Measurements from ENCODE around the gene NBAS.

The NBAS gene

GRCh38 chr2:15456352-15456751, 104.8 kb downstream of the NBAS start:
- H3K9me3 ChIP-seq (ENCODE audit: severe bottlenecking): no peaks in the 10 kb centered on the region
- TF ChIP-seq CTCF (IDR thresholded peaks at IDR 0.05; ENCODE audit: poor library complexity, severe bottlenecking): no peak
- ATAC-seq (ENCODE audit: low read depth): no peak
- no peak for DNase-seq (ENCODE audit: low spot score)
- H3K27ac ChIP-seq (ENCODE audit: poor library complexity, severe bottlenecking): no peak overlapping the region
- H3K4me1 ChIP-seq (ENCODE audit: insufficient read depth, poor library complexity, severe bottlenecking): peaks cover 3% of the 10 kb centered on the region
- peaks cover 18% of the 10 kb centered on the region for H3K36me3 ChIP-seq (ENCODE audit: low read depth)
- H3K27me3 ChIP-seq (ENCODE audit: insufficient read depth, poor library complexity, severe bottlenecking): no peaks in the 10 kb centered on the region
- H3K4me3 ChIP-seq (ENCODE audit: severe bottlenecking): no peak overlapping the region

GRCh38 chr2:15450808-15451207, 110.3 kb downstream of the NBAS start:
- Histone ChIP-seq H3K4me3 (ENCODE audit: severe bottlenecking) (no peak overlapping the region), H3K4me1 (ENCODE audit: insufficient read depth, poor library complexity, severe bottlenecking) (peaks cover 3% of the 10 kb centered on the region), H3K27ac (ENCODE audit: poor library complexity, severe bottlenecking) (no peak overlapping the region), H3K27me3 (ENCODE audit: insufficient read depth, poor library complexity, severe bottlenecking) (no peaks in the 10 kb centered on the region), H3K9me3 (ENCODE audit: severe bottlenecking) (no peaks in the 10 kb centered on the region), H3K36me3 (ENCODE audit: low read depth) (peaks cover 5% of the 10 kb centered on the region; the same call in 1 of the 2 replicates)
- DNase-seq (ENCODE audit: low spot score): no peak
- no peak for ATAC-seq (ENCODE audit: low read depth)
- no peak for TF ChIP-seq CTCF (IDR thresholded peaks at IDR 0.05; ENCODE audit: poor library complexity, severe bottlenecking)

DNA sequence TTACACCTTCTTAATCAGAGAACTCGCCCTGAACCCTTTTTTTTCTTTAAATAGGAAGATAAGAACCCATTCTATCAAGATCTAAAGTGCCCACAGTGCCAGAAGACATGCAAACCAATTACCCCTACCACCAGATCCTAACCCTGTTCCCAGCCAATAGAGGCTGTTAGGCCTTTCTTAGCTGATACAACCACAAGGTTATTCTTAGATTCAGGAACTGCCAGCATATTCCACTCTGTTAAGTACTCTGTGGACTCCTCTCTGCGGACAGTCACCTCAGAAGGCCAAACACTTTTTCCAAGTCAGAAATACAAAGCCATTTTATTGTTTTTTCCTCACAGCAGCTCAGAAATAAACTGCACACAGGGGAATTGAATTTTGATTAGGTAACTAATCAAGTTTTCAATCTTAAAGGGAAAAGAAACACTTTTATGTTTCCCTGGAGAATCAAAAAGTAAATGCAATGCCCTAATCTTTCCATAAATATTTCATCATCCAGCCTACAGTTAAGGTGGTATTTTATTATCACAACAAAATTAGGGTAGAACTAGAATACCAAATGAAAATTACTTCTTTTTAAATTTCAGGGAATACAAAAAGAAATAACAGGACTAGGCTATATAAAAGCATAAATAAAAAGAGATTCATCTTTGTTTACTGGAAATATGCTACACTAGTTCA, 111.4 kb downstream of the NBAS start:
- no peak for DNase-seq (ENCODE audit: low spot score)
- H3K27me3 ChIP-seq (ENCODE audit: insufficient read depth, poor library complexity, severe bottlenecking): no peaks in the 10 kb centered on the region
- H3K27ac ChIP-seq (ENCODE audit: poor library complexity, severe bottlenecking): no peak overlapping the region
- H3K9me3 ChIP-seq (ENCODE audit: severe bottlenecking): no peaks in the 10 kb centered on the region
- H3K4me3 ChIP-seq (ENCODE audit: severe bottlenecking): no peak overlapping the region
- peaks cover 3% of the 10 kb centered on the region for H3K4me1 ChIP-seq (ENCODE audit: insufficient read depth, poor library complexity, severe bottlenecking)
- no peak for ATAC-seq (ENCODE audit: low read depth)
- H3K36me3 ChIP-seq (ENCODE audit: low read depth): peaks cover 4% of the 10 kb centered on the region; the same call in 1 of the 2 replicates
- no peak for TF ChIP-seq CTCF (IDR thresholded peaks at IDR 0.05; ENCODE audit: poor library complexity, severe bottlenecking)

DNA sequence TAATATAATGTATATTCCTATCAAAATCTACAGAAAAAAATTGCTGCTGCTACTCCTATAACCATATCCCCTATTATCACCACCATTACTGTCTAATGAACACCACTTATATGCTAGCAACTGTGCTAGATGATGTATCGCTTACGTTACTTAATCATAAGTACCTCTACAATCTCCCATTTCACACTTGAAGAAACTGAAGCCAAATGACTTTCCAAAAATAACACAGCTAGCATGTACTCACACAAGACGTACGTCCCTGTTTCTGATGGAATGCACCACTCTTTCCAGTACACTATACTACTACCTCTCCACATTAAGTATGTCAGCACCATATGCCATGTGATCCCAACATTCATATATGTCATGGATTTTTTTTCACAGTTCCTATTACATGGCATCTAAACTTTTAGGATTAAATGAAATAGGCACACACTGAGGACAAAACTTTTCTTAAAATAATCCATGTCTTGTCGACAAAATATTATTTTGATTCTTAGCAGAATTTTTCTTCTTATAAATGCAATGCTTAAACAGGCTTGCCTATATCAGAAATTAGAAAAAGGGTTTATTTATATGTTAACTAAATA, 112.8 kb downstream of the NBAS start:
- Histone ChIP-seq H3K36me3 (ENCODE audit: low read depth) (no peaks in the 10 kb centered on the region), H3K9me3 (ENCODE audit: severe bottlenecking) (no peaks in the 10 kb centered on the region), H3K4me3 (ENCODE audit: severe bottlenecking) (no peak overlapping the region), H3K4me1 (ENCODE audit: insufficient read depth, poor library complexity, severe bottlenecking) (no peaks in the 10 kb centered on the region), H3K27me3 (ENCODE audit: insufficient read depth, poor library complexity, severe bottlenecking) (no peaks in the 10 kb centered on the region), H3K27ac (ENCODE audit: poor library complexity, severe bottlenecking) (no peak overlapping the region)
- no peak for TF ChIP-seq CTCF (IDR thresholded peaks at IDR 0.05; ENCODE audit: poor library complexity, severe bottlenecking)
- ATAC-seq (ENCODE audit: low read depth) (no peak), DNase-seq (ENCODE audit: low spot score) (no peak)

GRCh38 chr2:15447381-15447780, 113.8 kb downstream of the NBAS start:
- Histone ChIP-seq H3K9me3 (ENCODE audit: severe bottlenecking) (no peaks in the 10 kb centered on the region), H3K4me3 (ENCODE audit: severe bottlenecking) (no peak overlapping the region), H3K27me3 (ENCODE audit: insufficient read depth, poor library complexity, severe bottlenecking) (no peaks in the 10 kb centered on the region), H3K4me1 (ENCODE audit: insufficient read depth, poor library complexity, severe bottlenecking) (no peaks in the 10 kb centered on the region), H3K36me3 (ENCODE audit: low read depth) (no peaks in the 10 kb centered on the region), H3K27ac (ENCODE audit: poor library complexity, severe bottlenecking) (no peak overlapping the region)
- DNase-seq (ENCODE audit: low spot score): no peak
- no peak for TF ChIP-seq CTCF (IDR thresholded peaks at IDR 0.05; ENCODE audit: poor library complexity, severe bottlenecking)
- no peak for ATAC-seq (ENCODE audit: low read depth)
